GM12878 (cell line): ENCODE results near the gene MXD1. TPM values are rescaled to one million over a fixed set of nuclear protein-coding genes. Genes with fewer than 3 reads are reported as not detected.

Source experiments
- ATAC-seq: fragments of 200-7000 bp; cut with Tn5 transposase; 3 replicates; pipeline ENCODE4 v1.9.1; 2020; ENCODE audit warnings: mild to moderate bottlenecking, moderate library complexity
- BruUV-seq: library from RNA; stranded (reverse); fragments of 400-500 nt; replicated peaks from 2 replicates; lab custom pipeline; 2021; lab: Mats Ljungman, UMichigan
- CTCF ChIA-PET: fragments of 300-600 bp; sonication (Branson Sonifier 250); formaldehyde crosslinking; extraction: SDS; loops from one replicate; lab custom pipeline; 2021; ENCODE audit warnings: inconsistent platforms; lab: Yijun Ruan, JAX
- POLR2A ChIA-PET: fragments of 350-600 bp; formaldehyde crosslinking; extraction: SDS; loops from one replicate; lab custom pipeline; 2021; ENCODE audit warnings: inconsistent platforms; lab: Charles Lee
- RAD21 ChIA-PET: fragments of 300-600 bp; sonication (Branson Sonifier 250); formaldehyde crosslinking; loops from one replicate; lab custom pipeline; 2023; ENCODE audit warnings: antibody characterized with exemption; ENCODE audit not compliant: unreplicated experiment; lab: Charles Lee
- SMC1A ChIA-PET: fragments of 300-600 bp; sonication (Branson Sonifier 250); formaldehyde crosslinking; loops from one replicate; lab custom pipeline; 2023; ENCODE audit not compliant: unreplicated experiment, uncharacterized antibody; lab: Charles Lee
- DNase-seq: peaks from one replicate; pipeline ENCODE4 v3.0.0-alpha.2; 2011; ENCODE audit warnings: low read depth, low spot score
- FAIRE-seq: peaks from 3 replicates; lab custom pipeline; 2011; peaks lifted over from hg19 to GRCh38; lab: Jason Lieb, UNC
- H2AFZ ChIP-seq: 2 replicates; pipeline ENCODE4 v1.6.0; 2011; ENCODE audit warnings: low read depth, low read length, control low read depth; ENCODE audit not compliant: control insufficient read depth
- H3K27ac ChIP-seq: 2 replicates; pipeline ENCODE4 v1.5.1; 2011; ENCODE audit warnings: control low read depth; ENCODE audit not compliant: control insufficient read depth, insufficient read depth
- H3K27me3 ChIP-seq, 2 experiments: replicated peaks in 1 of 2; 2 replicates each; pipeline versions ENCODE4 v1.6.0 to v1.6.1; 2011; ENCODE audit warnings: low read length in 1 of 2; ENCODE audit not compliant: control insufficient read depth in 2 of 2, insufficient read depth in 2 of 2
- H3K36me3 ChIP-seq, 2 experiments: 2 replicates each; pipeline ENCODE4 v1.5.1; 2011; ENCODE audit warnings: low read length in 1 of 2; ENCODE audit not compliant: control insufficient read depth in 2 of 2, insufficient read depth in 2 of 2
- H3K4me1 ChIP-seq: 2 replicates; pipeline ENCODE4 v1.6.1; 2011; ENCODE audit warnings: mild to moderate bottlenecking, low read length, moderate library complexity, mixed read lengths; ENCODE audit not compliant: control insufficient read depth, insufficient read depth
- H3K4me2 ChIP-seq: 2 replicates; pipeline ENCODE4 v1.6.0; 2011; ENCODE audit warnings: control low read depth; ENCODE audit not compliant: control insufficient read depth, insufficient read depth
- H3K4me3 ChIP-seq: fragments of 200-600 bp; sonication (generic); 2 replicates; pipeline ENCODE4 v1.5.1; 2016
- H3K79me2 ChIP-seq: 2 replicates; pipeline ENCODE4 v1.6.0; 2011; ENCODE audit warnings: low read length; ENCODE audit not compliant: control insufficient read depth, insufficient read depth
- H3K9ac ChIP-seq: 2 replicates; pipeline ENCODE4 v1.8.0; 2011; ENCODE audit warnings: low read length, control low read depth, mixed read lengths; ENCODE audit not compliant: control insufficient read depth, insufficient read depth
- H3K9me3 ChIP-seq: replicated peaks from 3 replicates; pipeline ENCODE4 v1.5.1; 2011; ENCODE audit warnings: mild to moderate bottlenecking, low read length; ENCODE audit not compliant: control insufficient read depth, insufficient read depth
- H4K20me1 ChIP-seq: 2 replicates; pipeline ENCODE4 v1.6.0; 2011; ENCODE audit not compliant: control insufficient read depth, insufficient read depth
- CBX3 ChIP-seq: fragments of 200-600 bp; sonication (generic); IDR thresholded peaks from 2 replicates; pipeline ENCODE4 v1.6.1; 2016; ENCODE audit warnings: low read depth, borderline replicate concordance
- E2F8 ChIP-seq: fragments of 450-650 bp; IDR thresholded peaks from 2 replicates; pipeline ENCODE4 v1.6.1; 2018; ENCODE audit warnings: mild to moderate bottlenecking, low read depth, moderate library complexity; ENCODE audit not compliant: partially characterized antibody
- E4F1 ChIP-seq: fragments of 450-650 bp; IDR thresholded peaks from 2 replicates; pipeline ENCODE4 v1.6.1; 2018; ENCODE audit warnings: borderline replicate concordance, mild to moderate bottlenecking; ENCODE audit not compliant: partially characterized antibody
- EGR1 ChIP-seq, 2 experiments: IDR thresholded peaks; 1 replicate in 1 of 2; 2 replicates in 1 of 2; pipeline ENCODE4 v1.6.1; 2011 to 2012; ENCODE audit warnings: low read depth in 2 of 2, low read length in 2 of 2, borderline replicate concordance in 1 of 2, mild to moderate bottlenecking in 1 of 2, moderate library complexity in 1 of 2
- FOS ChIP-seq: IDR thresholded peaks from 3 replicates; pipeline ENCODE4 v1.6.1; 2011; ENCODE audit warnings: borderline replicate concordance; ENCODE audit not compliant: insufficient read length; ENCODE audit errors: extremely low read depth
- JUNB ChIP-seq: IDR thresholded peaks from 2 replicates; pipeline ENCODE4 v1.6.1; 2016; ENCODE audit warnings: antibody characterized with exemption, mild to moderate bottlenecking
- LARP7 ChIP-seq: fragments of 450-650 bp; IDR thresholded peaks from 2 replicates; pipeline ENCODE4 v1.6.1; 2017; ENCODE audit warnings: mild to moderate bottlenecking
- MEF2A ChIP-seq: IDR thresholded peaks from 2 replicates; pipeline ENCODE4 v1.6.1; 2011; ENCODE audit warnings: low read depth, mild to moderate bottlenecking, low read length, moderate library complexity; ENCODE audit not compliant: insufficient read depth
- NFYB ChIP-seq: IDR thresholded peaks from 2 replicates; pipeline ENCODE4 v1.6.1; 2011; ENCODE audit warnings: low read depth, mild to moderate bottlenecking, low read length, improper control_type of control experiment, moderate library complexity; ENCODE audit not compliant: insufficient read depth
- PBX3 ChIP-seq: IDR thresholded peaks from 2 replicates; pipeline ENCODE4 v1.6.1; 2011; ENCODE audit warnings: mild to moderate bottlenecking, low read depth, low read length, moderate library complexity; ENCODE audit not compliant: insufficient replicate concordance
- TCF7 ChIP-seq: IDR thresholded peaks from 2 replicates; pipeline ENCODE4 v1.6.1; 2014; ENCODE audit warnings: antibody characterized with exemption, borderline replicate concordance
- ZNF274 ChIP-seq: IDR thresholded peaks from one replicate; pipeline ENCODE4 v1.8.0; 2011; ENCODE audit not compliant: insufficient read length, insufficient read depth
- WGBS: methylation state at CpG from one replicate; pipeline ENCODE4 v1.1.6; 2016; ENCODE audit warnings: low lambda C conversion rate; ENCODE audit not compliant: insufficient replicate concordance, insufficient coverage; ENCODE audit errors: missing lambda C conversion rate; 5-methylcytosine and 5-hydroxymethylcytosine counted together
- in situ Hi-C: fragments of 300-500 bp; cut with MboI; formaldehyde crosslinking; loops from 9 replicates; pipeline ENCODE4 v1.14.3; 2018; ENCODE audit warnings: mixed read lengths
- intact Hi-C: fragments of 100-400 bp; cut with micrococcal nuclease; formaldehyde crosslinking; loops from one replicate; pipeline ENCODE4 v1.14.2; 2022; ENCODE audit not compliant: unreplicated experiment
- polyA plus RNA-seq, 11 experiments: library from polyadenylated mRNA; depleted of rRNA in 4 of 11; unstranded in 6 of 11; stranded (reverse) in 5 of 11; fragments of >200 nt; fragmentation: Nextera tagmentation in 4 of 11; fragmentation: Illumina TruSeq in 1 of 11; extraction: Ambion mirVana in 4 of 11; extraction: Trizol in 1 of 11; gene quantifications; 1 replicate in 1 of 11; 2 replicates in 10 of 11; pipeline versions ENCODE4 v1.2.1 to v1.2.3, GENCODE V29; 2011 to 2016; ENCODE audit warnings: inconsistent platforms in 2 of 11, missing spikeins in 2 of 11, low read depth in 1 of 11
- total RNA-seq, 4 experiments: library from RNA; depleted of rRNA in 3 of 4; stranded (reverse); fragments of >200 nt in 3 of 4; fragmentation: Illumina TruSeq in 1 of 4; extraction: Trizol in 1 of 4; gene quantifications; 2 replicates each; pipeline versions ENCODE4 v1.2.1 to v1.2.3, GENCODE V29; 2013 to 2021

Gene MXD1
- total and polyA plus RNA-seq, 10 of the 15 experiments (the other 5 are each of a cell fraction or from before 2014, with no cell fraction given): 2.2 to 10.2 (median 3.3) TPM

GRCh38 chr2:69933839-69934613 lies 19.1 kb downstream of the MXD1 start (continued):
- TF ChIP-seq FOS (no peak), NFYB (no peak), LARP7 (no peak), MEF2A (0 out of 2 replicates have a peak, but pooled peaks have one; percentile 10), TCF7 (no peak), JUNB (peak; percentile 79)

GRCh38 chr2:69934614-69934908 lies 19.7 kb downstream of the MXD1 start:
- no peaks in the 10 kb centered on the region for H3K27me3 ChIP-seq
- no peaks in the 10 kb centered on the region for H3K9me3 ChIP-seq
- ChIA-PET RAD21 (interaction anchor here (1.6 kb wide), 1 partner anchor 20 kb away, joined by 6 read pairs; the partner anchor contains the start of gene MXD1), POLR2A (interaction anchor here (0.6 to 0.9 kb wide), 4 partner anchors 11 to 237 kb away, joined by 3 to 5 read pairs (median 4); no protein-coding TSS in a partner anchor), SMC1A (interaction anchor here (0.6 to 2.3 kb wide), 5 partner anchors 14 to 296 kb away, joined by 3 to 14 read pairs (median 4); no protein-coding TSS in a partner anchor), CTCF (interaction anchor here (0.9 to 1.2 kb wide), 3 partner anchors 11 to 137 kb away, joined by 3 read pairs; no protein-coding TSS in a partner anchor)
- BruUV-seq: no TSS peak
- peaks cover 0 to 18% of the 10 kb centered on the region in 2 experiments; a peak in 3 of 4 replicates for H3K36me3 ChIP-seq
- no peak overlapping the region for H3K9ac ChIP-seq
- no peak overlapping the region for H2AFZ ChIP-seq
- FAIRE-seq (no peak), ATAC-seq (no peak), DNase-seq (no peak)
- H3K27ac ChIP-seq: no peak overlapping the region
- intact Hi-C loops (no loop called here), in situ Hi-C loops (no loop called here)
- H3K4me3 ChIP-seq: no peak overlapping the region
- no peaks in the 10 kb centered on the region for H3K79me2 ChIP-seq
- peaks cover 17% of the 10 kb centered on the region for H3K4me1 ChIP-seq
- H4K20me1 ChIP-seq: no peaks in the 10 kb centered on the region
- H3K4me2 ChIP-seq: no peak overlapping the region
- WGBS: 0% methylated on average over 1 of the region's 1 CpG
- TF ChIP-seq EGR1 (IDR thresholded peaks at IDR 0.05; ENCODE audit: borderline replicate concordance in 1 of 2, low read depth in 2 of 2, low read length in 2 of 2) (no peak), E4F1 (no peak), E2F8 (no peak), PBX3 (no peak), ZNF274 (no peak), CBX3 (no peak)
